K562 (cell line): ENCODE data around the gene HARS2. TPM values are rescaled to one million over a fixed set of nuclear protein-coding genes. Genes with fewer than 3 reads are reported as not detected.
A peak's percentile ranks its signal among the peaks of the same experiment; 100 is the strongest.

Source experiments
- CBX5 ChIP-seq: IDR thresholded peaks from 2 replicates; pipeline ENCODE4 v1.6.1; 2014; ENCODE audit warnings: low read depth, borderline replicate concordance
- CTCF ChIP-seq, 3 experiments: IDR thresholded peaks in 2 of 3; conservative IDR thresholded peaks in 1 of 3; 2 replicates each; pipeline ENCODE4 v1.5.1; 2011 to 2012; ENCODE audit warnings: low read length in 3 of 3, mild to moderate bottlenecking in 3 of 3, control low read depth in 2 of 3, improper control_type of control experiment in 1 of 3, inconsistent platforms in 1 of 3, low read depth in 1 of 3, mixed read lengths in 1 of 3, moderate library complexity in 1 of 3; ENCODE audit not compliant: insufficient read depth in 2 of 3
- PHF8 ChIP-seq: fragments of 200-600 bp; sonication (generic); IDR thresholded peaks from 2 replicates; pipeline ENCODE4 v1.6.1; 2012; ENCODE audit warnings: mixed run types, mild to moderate bottlenecking, inconsistent platforms, low read length, moderate library complexity, borderline replicate concordance
- PML ChIP-seq: IDR thresholded peaks from 2 replicates; pipeline ENCODE4 v1.6.1; 2012; ENCODE audit warnings: low read length, inconsistent platforms
- SIN3B ChIP-seq: fragments of 450-650 bp; IDR thresholded peaks from 2 replicates; pipeline ENCODE4 v1.6.1; 2017; ENCODE audit warnings: low read depth, mild to moderate bottlenecking, moderate library complexity
- TRIM28 ChIP-seq: fragments of 450-650 bp; IDR thresholded peaks from 2 replicates; pipeline ENCODE4 v1.6.1; 2017
- ZNF583 ChIP-seq: fragments of 250-450 bp; sonication (Bioruptor Pico); IDR thresholded peaks from 2 replicates; pipeline ENCODE4 v1.4.0; 2020
- polyA plus RNA-seq, 8 experiments: library from polyadenylated mRNA; depleted of rRNA in 4 of 8; stranded (reverse) in 5 of 8; unstranded in 3 of 8; fragments of >200 nt; fragmentation: Nextera tagmentation in 2 of 8; fragmentation: Illumina TruSeq in 1 of 8; extraction: Ambion mirVana in 2 of 8; extraction: Trizol in 1 of 8; gene quantifications; 2 replicates each; pipeline versions ENCODE4 v1.2.1 to v1.2.3, GENCODE V29; 2011 to 2014; ENCODE audit warnings: inconsistent platforms in 1 of 8, missing spikeins in 1 of 8
- total RNA-seq, 7 experiments: library from RNA; depleted of rRNA in 6 of 7; stranded (reverse); fragments of >200 nt in 6 of 7; fragmentation: Illumina TruSeq in 2 of 7; extraction: Trizol in 2 of 7; gene quantifications; 2 replicates each; pipeline versions ENCODE4 v1.2.1 to v1.2.3, GENCODE V29; 2011 to 2021; ENCODE audit warnings: low replicate concordance in 1 of 7
- TF ChIP-seq, protein P1 (sequence below): IDR thresholded peaks from 2 replicates; pipeline ENCODE4 v1.6.1; 2012; ENCODE audit warnings: low read depth, low read length, improper control_type of control experiment, borderline replicate concordance
- TF ChIP-seq, protein P2 (sequence below): fragments of 450-650 bp; formaldehyde crosslinking; IDR thresholded peaks from 2 replicates; pipeline ENCODE4 v1.4.0; 2020; ENCODE audit warnings: mild to moderate bottlenecking
- TF ChIP-seq, protein P3 (sequence below): sonication (generic); formaldehyde crosslinking; IDR thresholded peaks from 2 replicates; pipeline ENCODE4 v1.8.0; 2022; ENCODE audit warnings: mild to moderate bottlenecking, missing genetic modification reagents
- TF ChIP-seq, protein P4 (sequence below), 2 experiments: fragments of 450-650 bp in 1 of 2; sonication (generic) in 1 of 2; formaldehyde crosslinking in 1 of 2; IDR thresholded peaks; 2 replicates each; pipeline versions ENCODE4 v1.7.1 to v1.9.0; 2016 to 2022; ENCODE audit warnings: inconsistent platforms in 1 of 2, mild to moderate bottlenecking in 1 of 2, missing genetic modification reagents in 1 of 2

The HARS2 gene
- total and polyA plus RNA-seq, 9 of the 15 experiments (the other 6 are each of a cell fraction or from before 2014, with no cell fraction given): 8.5 to 41.6 (median 27.1) TPM

GRCh38 chr5:140664359-140665119 is 26.7 kb upstream of the HARS2 start, which contains the start of gene WDR55 (continued):
- TF ChIP-seq CTCF (IDR thresholded peaks at IDR 0.05 in 2 of 3, conservative IDR thresholded peaks at IDR 0.05 in 1 of 3; ENCODE audit: insufficient read depth in 2 of 3, low read depth in 1 of 3, low read length in 3 of 3) (0 out of 6 replicates have a peak, but pooled peaks of 1 of the 3 experiments have one; percentile 5), PML (peak; percentile 15; the same call in 1 of the 2 replicates), SIN3B (peak; percentile 44; the same call in 1 of the 2 replicates), CBX5 (no peak), ZNF583 (CRISPR knock-in tag) (no peak), PHF8 (peak; percentile 88; the same call in 1 of the 2 replicates), TRIM28 (0 out of 2 replicates have a peak, but pooled peaks have one; percentile 45)
- TF ChIP-seq, protein P1, sequence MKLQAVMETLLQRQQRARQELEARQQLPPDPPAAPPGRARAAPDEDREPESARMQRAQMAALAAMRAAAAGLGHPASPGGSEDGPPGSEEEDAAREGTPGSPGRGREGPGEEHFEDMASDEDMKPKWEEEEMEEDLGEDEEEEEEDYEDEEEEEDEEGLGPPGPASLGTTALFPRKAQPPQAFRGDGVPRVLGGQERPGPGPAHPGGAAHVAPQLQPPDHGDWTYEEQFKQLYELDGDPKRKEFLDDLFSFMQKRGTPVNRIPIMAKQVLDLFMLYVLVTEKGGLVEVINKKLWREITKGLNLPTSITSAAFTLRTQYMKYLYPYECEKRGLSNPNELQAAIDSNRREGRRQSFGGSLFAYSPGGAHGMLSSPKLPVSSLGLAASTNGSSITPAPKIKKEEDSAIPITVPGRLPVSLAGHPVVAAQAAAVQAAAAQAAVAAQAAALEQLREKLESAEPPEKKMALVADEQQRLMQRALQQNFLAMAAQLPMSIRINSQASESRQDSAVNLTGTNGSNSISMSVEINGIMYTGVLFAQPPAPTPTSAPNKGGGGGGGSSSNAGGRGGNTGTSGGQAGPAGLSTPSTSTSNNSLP: no peak
- TF ChIP-seq, protein P2, sequence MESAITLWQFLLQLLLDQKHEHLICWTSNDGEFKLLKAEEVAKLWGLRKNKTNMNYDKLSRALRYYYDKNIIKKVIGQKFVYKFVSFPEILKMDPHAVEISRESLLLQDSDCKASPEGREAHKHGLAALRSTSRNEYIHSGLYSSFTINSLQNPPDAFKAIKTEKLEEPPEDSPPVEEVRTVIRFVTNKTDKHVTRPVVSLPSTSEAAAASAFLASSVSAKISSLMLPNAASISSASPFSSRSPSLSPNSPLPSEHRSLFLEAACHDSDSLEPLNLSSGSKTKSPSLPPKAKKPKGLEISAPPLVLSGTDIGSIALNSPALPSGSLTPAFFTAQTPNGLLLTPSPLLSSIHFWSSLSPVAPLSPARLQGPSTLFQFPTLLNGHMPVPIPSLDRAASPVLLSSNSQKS (CRISPR knock-in tag): no peak
- TF ChIP-seq, protein P3, sequence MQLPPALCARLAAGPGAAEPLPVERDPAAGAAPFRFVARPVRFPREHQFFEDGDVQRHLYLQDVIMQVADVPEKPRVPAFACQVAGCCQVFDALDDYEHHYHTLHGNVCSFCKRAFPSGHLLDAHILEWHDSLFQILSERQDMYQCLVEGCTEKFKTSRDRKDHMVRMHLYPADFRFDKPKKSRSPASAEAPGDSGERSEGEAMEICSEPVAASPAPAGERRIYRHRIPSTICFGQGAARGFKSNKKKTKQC (CRISPR knock-in tag): peak; percentile 71; the same call in 1 of the 2 replicates
- TF ChIP-seq, protein P4, sequence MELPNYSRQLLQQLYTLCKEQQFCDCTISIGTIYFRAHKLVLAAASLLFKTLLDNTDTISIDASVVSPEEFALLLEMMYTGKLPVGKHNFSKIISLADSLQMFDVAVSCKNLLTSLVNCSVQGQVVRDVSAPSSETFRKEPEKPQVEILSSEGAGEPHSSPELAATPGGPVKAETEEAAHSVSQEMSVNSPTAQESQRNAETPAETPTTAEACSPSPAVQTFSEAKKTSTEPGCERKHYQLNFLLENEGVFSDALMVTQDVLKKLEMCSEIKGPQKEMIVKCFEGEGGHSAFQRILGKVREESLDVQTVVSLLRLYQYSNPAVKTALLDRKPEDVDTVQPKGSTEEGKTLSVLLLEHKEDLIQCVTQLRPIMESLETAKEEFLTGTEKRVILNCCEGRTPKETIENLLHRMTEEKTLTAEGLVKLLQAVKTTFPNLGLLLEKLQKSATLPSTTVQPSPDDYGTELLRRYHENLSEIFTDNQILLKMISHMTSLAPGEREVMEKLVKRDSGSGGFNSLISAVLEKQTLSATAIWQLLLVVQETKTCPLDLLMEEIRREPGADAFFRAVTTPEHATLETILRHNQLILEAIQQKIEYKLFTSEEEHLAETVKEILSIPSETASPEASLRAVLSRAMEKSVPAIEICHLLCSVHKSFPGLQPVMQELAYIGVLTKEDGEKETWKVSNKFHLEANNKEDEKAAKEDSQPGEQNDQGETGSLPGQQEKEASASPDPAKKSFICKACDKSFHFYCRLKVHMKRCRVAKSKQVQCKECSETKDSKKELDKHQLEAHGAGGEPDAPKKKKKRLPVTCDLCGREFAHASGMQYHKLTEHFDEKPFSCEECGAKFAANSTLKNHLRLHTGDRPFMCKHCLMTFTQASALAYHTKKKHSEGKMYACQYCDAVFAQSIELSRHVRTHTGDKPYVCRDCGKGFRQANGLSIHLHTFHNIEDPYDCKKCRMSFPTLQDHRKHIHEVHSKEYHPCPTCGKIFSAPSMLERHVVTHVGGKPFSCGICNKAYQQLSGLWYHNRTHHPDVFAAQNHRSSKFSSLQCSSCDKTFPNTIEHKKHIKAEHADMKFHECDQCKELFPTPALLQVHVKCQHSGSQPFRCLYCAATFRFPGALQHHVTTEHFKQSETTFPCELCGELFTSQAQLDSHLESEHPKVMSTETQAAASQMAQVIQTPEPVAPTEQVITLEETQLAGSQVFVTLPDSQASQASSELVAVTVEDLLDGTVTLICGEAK (IDR thresholded peaks at IDR 0.05): peak; percentile 97
- TF ChIP-seq, protein P4 (CRISPR knock-in tag; IDR thresholded peaks at IDR 0.05): no peak
